A673 (cell line): ENCODE data around the gene ABO. TPM values are rescaled to one million over a fixed set of nuclear protein-coding genes. Genes with fewer than 3 reads are reported as not detected.

Experiments
- BruUV-seq: library from RNA; stranded (reverse); fragments of 400-500 nt; replicated peaks from 2 replicates; lab custom pipeline; 2021; lab: Mats Ljungman, UMichigan
- CTCF ChIA-PET: fragments of 300-600 bp; sonication (Branson Sonifier 250); formaldehyde crosslinking; loops from one replicate; lab custom pipeline; 2022; ENCODE audit warnings: antibody characterized with exemption; lab: Charles Lee
- POLR2A ChIA-PET: fragments of 300-600 bp; sonication (Branson Sonifier 250); formaldehyde crosslinking; loops from one replicate; lab custom pipeline; 2022; ENCODE audit warnings: antibody characterized with exemption; ENCODE audit not compliant: low non-redundant PET; lab: Charles Lee
- DNase-seq: peaks from one replicate; pipeline ENCODE4 v3.0.0-alpha.2; 2015; ENCODE audit warnings: low spot score
- H3K27ac ChIP-seq: fragments of 200-600 bp; sonication (generic); 2 replicates; pipeline ENCODE4 v1.5.1; 2016; ENCODE audit warnings: mixed run types, low read depth, mild to moderate bottlenecking, mixed read lengths, antibody characterized with exemption, low read length; ENCODE audit not compliant: poor library complexity, severe bottlenecking
- H3K27me3 ChIP-seq: fragments of 200-600 bp; sonication (generic); replicated peaks from 2 replicates; pipeline ENCODE4 v1.6.1; 2017; ENCODE audit warnings: mixed run types, low read depth, mild to moderate bottlenecking, mixed read lengths, antibody characterized with exemption, low read length; ENCODE audit not compliant: insufficient read depth, poor library complexity
- H3K36me3 ChIP-seq: fragments of 200-600 bp; sonication (generic); 2 replicates; pipeline ENCODE4 v1.6.1; 2016; ENCODE audit warnings: mixed run types, mild to moderate bottlenecking, mixed read lengths, antibody characterized with exemption, low read length; ENCODE audit not compliant: insufficient read depth, poor library complexity, severe bottlenecking
- H3K4me1 ChIP-seq: fragments of 200-600 bp; sonication (generic); 2 replicates; pipeline ENCODE4 v1.6.1; 2017; ENCODE audit warnings: mixed run types, mild to moderate bottlenecking, mixed read lengths, antibody characterized with exemption, low read length; ENCODE audit not compliant: insufficient read depth, poor library complexity, severe bottlenecking
- H3K4me3 ChIP-seq: fragments of 200-600 bp; sonication (generic); 2 replicates; pipeline ENCODE4 v1.5.1; 2016; ENCODE audit warnings: low read depth, mixed run types, mild to moderate bottlenecking, mixed read lengths, low read length; ENCODE audit not compliant: poor library complexity, severe bottlenecking
- H3K9me3 ChIP-seq: fragments of 200-600 bp; sonication (generic); 2 replicates; pipeline ENCODE4 v1.6.1; 2016; ENCODE audit warnings: mixed run types, low read depth, mild to moderate bottlenecking, mixed read lengths, antibody characterized with exemption, low read length; ENCODE audit not compliant: poor library complexity, severe bottlenecking
- EZH2 ChIP-seq: fragments of 200-600 bp; sonication (generic); IDR thresholded peaks from 2 replicates; pipeline ENCODE4 v1.6.1; 2017; ENCODE audit warnings: borderline replicate concordance, low read depth, mild to moderate bottlenecking, mixed read lengths, antibody characterized with exemption, low read length; ENCODE audit not compliant: poor library complexity, severe bottlenecking
- intact Hi-C: fragments of 100-400 bp; cut with micrococcal nuclease; formaldehyde crosslinking; loops from one replicate; pipeline ENCODE4 v1.10.0; 2022; ENCODE audit not compliant: unreplicated experiment
- total RNA-seq: library from RNA; stranded (reverse); gene quantifications from 2 replicates; pipeline ENCODE4 v1.2.3, GENCODE V29; 2021
- TF ChIP-seq, protein P1 (sequence below): fragments of 300-800, 200-600 bp; sonication (generic); conservative IDR thresholded peaks from 2 replicates; pipeline ENCODE4 v1.5.1; 2017; ENCODE audit warnings: low read depth, mild to moderate bottlenecking, antibody characterized with exemption, low read length, moderate library complexity, mixed read lengths

ABO gene
- total RNA-seq, 1 experiment from 2014 or later = not detected

DNA sequence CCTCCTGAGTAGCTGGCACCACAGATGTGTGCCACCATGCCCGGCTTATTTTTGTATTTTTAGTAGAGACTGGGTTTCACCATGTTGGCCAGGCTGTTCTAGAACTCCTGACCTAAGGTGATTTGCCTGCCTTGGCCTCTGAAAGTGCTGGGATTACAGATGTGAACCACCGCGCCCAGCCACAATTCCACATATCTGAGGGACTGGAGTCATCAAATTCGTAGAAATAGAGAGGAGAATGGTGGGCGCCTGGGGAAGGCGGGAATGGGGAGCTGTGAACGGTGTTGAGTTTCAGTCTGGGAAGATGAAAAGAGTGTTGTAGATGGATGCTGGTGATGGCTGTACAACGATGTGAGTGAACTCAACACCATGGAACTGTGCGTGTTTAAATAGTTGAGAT lies 1.9 kb upstream of the ABO start:
- ChIA-PET POLR2A (no interaction called here), CTCF (no interaction called here)
- no peaks in the 10 kb centered on the region for H3K4me1 ChIP-seq
- H3K27ac ChIP-seq = no peak overlapping the region
- no TSS peak for BruUV-seq
- no peaks in the 10 kb centered on the region for H3K9me3 ChIP-seq
- H3K27me3 ChIP-seq = peaks cover 82% of the 10 kb centered on the region
- no peak overlapping the region for H3K4me3 ChIP-seq
- intact Hi-C loops = loop anchor here (10.0 kb wide), 1 partner anchor 92 kb away; no protein-coding TSS in a partner anchor
- no peak for TF ChIP-seq EZH2
- TF ChIP-seq, protein P1, sequence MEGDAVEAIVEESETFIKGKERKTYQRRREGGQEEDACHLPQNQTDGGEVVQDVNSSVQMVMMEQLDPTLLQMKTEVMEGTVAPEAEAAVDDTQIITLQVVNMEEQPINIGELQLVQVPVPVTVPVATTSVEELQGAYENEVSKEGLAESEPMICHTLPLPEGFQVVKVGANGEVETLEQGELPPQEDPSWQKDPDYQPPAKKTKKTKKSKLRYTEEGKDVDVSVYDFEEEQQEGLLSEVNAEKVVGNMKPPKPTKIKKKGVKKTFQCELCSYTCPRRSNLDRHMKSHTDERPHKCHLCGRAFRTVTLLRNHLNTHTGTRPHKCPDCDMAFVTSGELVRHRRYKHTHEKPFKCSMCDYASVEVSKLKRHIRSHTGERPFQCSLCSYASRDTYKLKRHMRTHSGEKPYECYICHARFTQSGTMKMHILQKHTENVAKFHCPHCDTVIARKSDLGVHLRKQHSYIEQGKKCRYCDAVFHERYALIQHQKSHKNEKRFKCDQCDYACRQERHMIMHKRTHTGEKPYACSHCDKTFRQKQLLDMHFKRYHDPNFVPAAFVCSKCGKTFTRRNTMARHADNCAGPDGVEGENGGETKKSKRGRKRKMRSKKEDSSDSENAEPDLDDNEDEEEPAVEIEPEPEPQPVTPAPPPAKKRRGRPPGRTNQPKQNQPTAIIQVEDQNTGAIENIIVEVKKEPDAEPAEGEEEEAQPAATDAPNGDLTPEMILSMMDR = no peak
- no peaks in the 10 kb centered on the region for H3K36me3 ChIP-seq
- no peak for DNase-seq

- ChIA-PET POLR2A (no interaction called here), CTCF (no interaction called here)
- peaks cover 88% of the 10 kb centered on the region for H3K27me3 ChIP-seq
- H3K4me3 ChIP-seq = peak overlapping the region; percentile 23
- H3K4me1 ChIP-seq = no peaks in the 10 kb centered on the region
- H3K9me3 ChIP-seq = no peaks in the 10 kb centered on the region
- TF ChIP-seq, protein P1 = no peak
- TF ChIP-seq EZH2 = no peak
- no peak for DNase-seq
- H3K27ac ChIP-seq = no peak overlapping the region
- no TSS peak for BruUV-seq
- intact Hi-C loops = loop anchor here (10.0 kb wide), 1 partner anchor 91 kb away; no protein-coding TSS in a partner anchor
- H3K36me3 ChIP-seq = no peaks in the 10 kb centered on the region
These were observed 1.2 kb upstream of the ABO start for GRCh38 chr9:133276001-133276884.

GRCh38 chr9:133274236-133275104 lies 531 bp downstream of the ABO start:
- ChIA-PET CTCF (no interaction called here), POLR2A (no interaction called here)
- peaks cover 87% of the 10 kb centered on the region for H3K27me3 ChIP-seq
- no peak for TF ChIP-seq EZH2
- TF ChIP-seq, protein P1 = no peak
- no peaks in the 10 kb centered on the region for H3K9me3 ChIP-seq
- no peak overlapping the region for H3K4me3 ChIP-seq
- intact Hi-C loops = loop anchor here (10.0 kb wide), 1 partner anchor 90 kb away; no protein-coding TSS in a partner anchor
- DNase-seq = no peak
- H3K27ac ChIP-seq = no peak overlapping the region
- no peaks in the 10 kb centered on the region for H3K4me1 ChIP-seq
- no TSS peak for BruUV-seq
- no peaks in the 10 kb centered on the region for H3K36me3 ChIP-seq
